Measurements from ENCODE around the gene CAMKMT.

CAMKMT gene

DNA sequence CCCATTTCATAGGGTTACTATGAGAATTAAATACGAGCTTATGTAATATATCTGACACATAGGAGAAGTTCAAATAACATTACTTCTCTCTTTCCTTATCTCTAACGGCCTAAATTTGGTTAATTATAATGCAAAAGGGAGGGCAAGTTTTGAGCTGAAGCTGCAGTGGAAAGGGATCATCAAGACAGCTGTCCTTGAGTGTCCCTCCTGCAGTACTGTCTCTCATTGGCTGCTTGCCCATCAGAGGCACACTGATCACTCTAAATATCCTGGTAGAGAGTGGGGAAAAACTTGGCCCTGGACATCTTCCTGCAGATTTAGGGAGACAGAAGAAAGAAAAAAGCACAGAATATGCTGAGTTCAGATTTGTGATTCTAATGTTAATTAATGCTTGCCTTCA is 186.0 kb downstream of the CAMKMT start:
- TF ChIP-seq EZH2 (IDR thresholded peaks at IDR 0.05; ENCODE audit: borderline replicate concordance, low read length) = no peak
- TF ChIP-seq, protein P1, sequence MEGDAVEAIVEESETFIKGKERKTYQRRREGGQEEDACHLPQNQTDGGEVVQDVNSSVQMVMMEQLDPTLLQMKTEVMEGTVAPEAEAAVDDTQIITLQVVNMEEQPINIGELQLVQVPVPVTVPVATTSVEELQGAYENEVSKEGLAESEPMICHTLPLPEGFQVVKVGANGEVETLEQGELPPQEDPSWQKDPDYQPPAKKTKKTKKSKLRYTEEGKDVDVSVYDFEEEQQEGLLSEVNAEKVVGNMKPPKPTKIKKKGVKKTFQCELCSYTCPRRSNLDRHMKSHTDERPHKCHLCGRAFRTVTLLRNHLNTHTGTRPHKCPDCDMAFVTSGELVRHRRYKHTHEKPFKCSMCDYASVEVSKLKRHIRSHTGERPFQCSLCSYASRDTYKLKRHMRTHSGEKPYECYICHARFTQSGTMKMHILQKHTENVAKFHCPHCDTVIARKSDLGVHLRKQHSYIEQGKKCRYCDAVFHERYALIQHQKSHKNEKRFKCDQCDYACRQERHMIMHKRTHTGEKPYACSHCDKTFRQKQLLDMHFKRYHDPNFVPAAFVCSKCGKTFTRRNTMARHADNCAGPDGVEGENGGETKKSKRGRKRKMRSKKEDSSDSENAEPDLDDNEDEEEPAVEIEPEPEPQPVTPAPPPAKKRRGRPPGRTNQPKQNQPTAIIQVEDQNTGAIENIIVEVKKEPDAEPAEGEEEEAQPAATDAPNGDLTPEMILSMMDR (IDR thresholded peaks at IDR 0.05; ENCODE audit: low read length) = no peak
- Histone ChIP-seq H3K9ac (ENCODE audit: low read length) (no peak overlapping the region), H3K36me3 (ENCODE audit: insufficient read depth, low read length) (no peaks in the 10 kb centered on the region), H3F3A (ENCODE audit: insufficient read depth, low read length) (no peaks in the 10 kb centered on the region), H3K4me1 (ENCODE audit: insufficient read depth, low read length, severe bottlenecking) (no peaks in the 10 kb centered on the region), H3K4me2 (ENCODE audit: low read length) (no peak overlapping the region), H3K4me3 (ENCODE audit: low read depth, low read length, poor library complexity, severe bottlenecking) (no peak overlapping the region), H3K9me3 (ENCODE audit: low read length) (no peaks in the 10 kb centered on the region), H3K27ac (ENCODE audit: low read depth, low read length, poor library complexity, severe bottlenecking) (no peak overlapping the region), H3K27me3 (ENCODE audit: insufficient read depth, low read length) (no peaks in the 10 kb centered on the region), H3K9me2 (ENCODE audit: low read depth, low read length) (no peaks in the 10 kb centered on the region), H2AFZ (ENCODE audit: low read length) (no peak overlapping the region), H3K79me2 (ENCODE audit: insufficient read depth, low read length) (no peaks in the 10 kb centered on the region), H4K20me1 (ENCODE audit: insufficient read depth, low read length) (no peaks in the 10 kb centered on the region)

DNA sequence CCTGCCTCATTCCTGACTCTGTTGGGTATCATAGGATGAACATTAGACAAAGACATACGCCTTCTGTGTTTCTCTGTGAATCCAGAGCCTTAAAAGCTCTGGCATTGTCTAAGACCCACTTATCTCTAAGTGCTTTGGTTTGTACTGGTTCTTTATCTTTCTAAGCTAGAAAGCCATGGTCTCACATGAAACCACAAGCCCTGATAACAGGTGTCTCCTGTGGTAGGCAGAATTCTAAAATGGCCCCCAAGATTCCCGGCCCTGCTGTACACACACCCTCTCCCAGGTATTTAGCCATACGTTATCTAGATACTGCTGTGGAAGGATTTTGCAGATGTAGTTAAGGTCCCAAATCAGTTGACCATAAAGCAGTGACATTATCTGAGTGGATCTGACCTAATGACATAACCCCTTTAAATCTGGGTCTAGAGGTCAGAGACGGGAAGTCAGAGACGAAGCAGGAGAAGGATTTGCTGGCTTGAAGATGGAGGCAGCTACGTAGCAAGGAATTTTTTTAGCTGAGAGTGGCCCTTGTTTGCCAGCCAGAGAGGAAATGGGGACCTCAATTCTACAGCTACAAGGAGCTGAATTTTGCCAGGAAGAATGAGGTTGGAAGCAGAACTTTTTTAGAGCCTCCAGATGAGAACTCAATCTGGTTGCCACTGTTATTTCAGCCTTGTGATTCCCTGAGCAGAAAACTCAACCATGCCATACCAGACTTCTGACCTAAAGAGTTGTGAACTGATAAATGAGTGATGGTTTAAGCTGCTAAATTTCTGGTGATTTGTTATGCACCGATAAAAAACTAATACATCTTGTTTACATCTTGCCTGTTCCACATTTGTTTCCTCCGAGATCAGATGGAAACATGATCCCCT is 186.7 kb downstream of the CAMKMT start:
- Histone ChIP-seq H3K9ac (ENCODE audit: low read length) (no peak overlapping the region), H4K20me1 (ENCODE audit: insufficient read depth, low read length) (no peaks in the 10 kb centered on the region), H2AFZ (ENCODE audit: low read length) (no peak overlapping the region), H3K9me2 (ENCODE audit: low read depth, low read length) (no peaks in the 10 kb centered on the region), H3F3A (ENCODE audit: insufficient read depth, low read length) (no peaks in the 10 kb centered on the region), H3K4me1 (ENCODE audit: insufficient read depth, low read length, severe bottlenecking) (no peaks in the 10 kb centered on the region), H3K27ac (ENCODE audit: low read depth, low read length, poor library complexity, severe bottlenecking) (no peak overlapping the region), H3K27me3 (ENCODE audit: insufficient read depth, low read length) (no peaks in the 10 kb centered on the region), H3K36me3 (ENCODE audit: insufficient read depth, low read length) (no peaks in the 10 kb centered on the region), H3K9me3 (ENCODE audit: low read length) (no peaks in the 10 kb centered on the region), H3K79me2 (ENCODE audit: insufficient read depth, low read length) (no peaks in the 10 kb centered on the region), H3K4me3 (ENCODE audit: low read depth, low read length, poor library complexity, severe bottlenecking) (no peak overlapping the region), H3K4me2 (ENCODE audit: low read length) (no peak overlapping the region)
- TF ChIP-seq, protein P1 (IDR thresholded peaks at IDR 0.05; ENCODE audit: low read length) = no peak
- no peak for TF ChIP-seq EZH2 (IDR thresholded peaks at IDR 0.05; ENCODE audit: borderline replicate concordance, low read length)

DNA sequence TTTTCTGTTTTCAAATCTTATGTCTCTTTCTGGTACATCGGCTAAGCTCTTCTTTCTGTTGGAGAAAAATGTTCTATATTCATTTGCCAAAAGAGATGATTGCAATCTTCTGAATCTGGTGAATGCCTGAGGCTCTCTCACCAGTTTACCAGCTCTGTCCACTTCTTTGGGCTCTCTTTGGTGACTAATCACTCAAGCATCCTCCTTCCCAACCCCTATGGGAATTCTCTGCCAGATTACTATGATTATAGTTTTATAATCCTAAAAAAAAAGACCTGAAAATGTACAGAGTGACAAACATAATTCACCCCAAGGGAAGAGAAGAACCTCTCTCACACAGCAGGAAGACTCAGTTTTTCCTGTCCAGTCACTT is 187.3 kb downstream of the CAMKMT start:
- no peaks in the 10 kb centered on the region for H3K9me3 ChIP-seq (ENCODE audit: low read length)
- H3K79me2 ChIP-seq (ENCODE audit: insufficient read depth, low read length) = no peaks in the 10 kb centered on the region
- no peak overlapping the region for H3K9ac ChIP-seq (ENCODE audit: low read length)
- TF ChIP-seq, protein P1 (IDR thresholded peaks at IDR 0.05; ENCODE audit: low read length) = no peak
- no peak for TF ChIP-seq EZH2 (IDR thresholded peaks at IDR 0.05; ENCODE audit: borderline replicate concordance, low read length)
- no peak overlapping the region for H3K27ac ChIP-seq (ENCODE audit: low read depth, low read length, poor library complexity, severe bottlenecking)
- no peaks in the 10 kb centered on the region for H3F3A ChIP-seq (ENCODE audit: insufficient read depth, low read length)
- no peaks in the 10 kb centered on the region for H3K36me3 ChIP-seq (ENCODE audit: insufficient read depth, low read length)
- H4K20me1 ChIP-seq (ENCODE audit: insufficient read depth, low read length) = no peaks in the 10 kb centered on the region
- H2AFZ ChIP-seq (ENCODE audit: low read length) = no peak overlapping the region
- H3K9me2 ChIP-seq (ENCODE audit: low read depth, low read length) = no peaks in the 10 kb centered on the region
- no peak overlapping the region for H3K4me2 ChIP-seq (ENCODE audit: low read length)
- H3K4me1 ChIP-seq (ENCODE audit: insufficient read depth, low read length, severe bottlenecking) = no peaks in the 10 kb centered on the region
- H3K27me3 ChIP-seq (ENCODE audit: insufficient read depth, low read length) = no peaks in the 10 kb centered on the region
- H3K4me3 ChIP-seq (ENCODE audit: low read depth, low read length, poor library complexity, severe bottlenecking) = no peak overlapping the region
